K562 (cell line): ENCODE data around the gene OR6K3. TPM values are rescaled to one million over a fixed set of nuclear protein-coding genes. Genes with fewer than 3 reads are reported as not detected.
A peak's percentile ranks its signal among the peaks of the same experiment; 100 is the strongest.

Source experiments
- BRF1 ChIP-seq: IDR thresholded peaks from 3 replicates; pipeline ENCODE4 v1.6.1; 2011; ENCODE audit warnings: borderline replicate concordance, mild to moderate bottlenecking; ENCODE audit not compliant: insufficient read length; ENCODE audit errors: extremely low read depth
- CEBPG ChIP-seq, 3 experiments: fragments of 200-800 bp in 1 of 3; sonication (Bioruptor generic) in 1 of 3; sonication (generic) in 1 of 3; formaldehyde crosslinking in 1 of 3; IDR thresholded peaks in 2 of 3; conservative IDR thresholded peaks in 1 of 3; 2 replicates each; pipeline versions ENCODE4 v1.6.1 to v1.8.0; 2016 to 2022; ENCODE audit warnings: missing compliant biosample characterization in 2 of 3, missing genetic modification characterization in 2 of 3, mild to moderate bottlenecking in 1 of 3, missing genetic modification reagents in 1 of 3
- CHD1 ChIP-seq: fragments of 200-600 bp; sonication (generic); IDR thresholded peaks from one replicate; pipeline ENCODE4 v1.6.1; 2012; ENCODE audit warnings: mild to moderate bottlenecking, moderate library complexity, low read length, inconsistent platforms
- CTBP1 ChIP-seq: fragments of 450-650 bp; IDR thresholded peaks from 2 replicates; pipeline ENCODE4 v1.6.1; 2016; ENCODE audit warnings: borderline replicate concordance
- FOXA1 ChIP-seq: fragments of 450-650 bp; IDR thresholded peaks from 2 replicates; pipeline ENCODE4 v1.6.1; 2016; ENCODE audit warnings: mild to moderate bottlenecking, borderline replicate concordance
- GATA2 ChIP-seq: sonication (generic); formaldehyde crosslinking; IDR thresholded peaks from 2 replicates; pipeline ENCODE4 v1.4.0; 2020; ENCODE audit warnings: mild to moderate bottlenecking, missing genetic modification reagents
- HNRNPL ChIP-seq: fragments of 200-400 bp; formaldehyde crosslinking; IDR thresholded peaks from 2 replicates; pipeline ENCODE4 v1.6.1; 2017; ENCODE audit warnings: low read depth, mild to moderate bottlenecking, low read length
- JUND ChIP-seq, 2 experiments: IDR thresholded peaks; 2 replicates in 1 of 2; 3 replicates in 1 of 2; pipeline ENCODE4 v1.6.1; 2011; ENCODE audit warnings: borderline replicate concordance in 2 of 2, low read depth in 2 of 2, low read length in 2 of 2, improper control_type of control experiment in 1 of 2, missing biosample characterization in 1 of 2, missing genetic modification characterization in 1 of 2, missing genetic modification reagents in 1 of 2
- KAT2B ChIP-seq: IDR thresholded peaks from one replicate; pipeline ENCODE4 v1.6.1; 2012; ENCODE audit warnings: low read depth, mild to moderate bottlenecking, control low read depth, inconsistent platforms, low read length, moderate library complexity
- KDM1A ChIP-seq, 2 experiments: fragments of 450-650 bp; IDR thresholded peaks; 2 replicates each; pipeline ENCODE4 v1.6.1; 2016; ENCODE audit warnings: mild to moderate bottlenecking in 2 of 2
- MEIS2 ChIP-seq: fragments of 450-650 bp; IDR thresholded peaks from 2 replicates; pipeline ENCODE4 v1.6.1; 2014; ENCODE audit warnings: mild to moderate bottlenecking; ENCODE audit not compliant: partially characterized antibody
- MTA1 ChIP-seq: fragments of 450-650 bp; IDR thresholded peaks from 2 replicates; pipeline ENCODE4 v1.6.1; 2017; ENCODE audit warnings: borderline replicate concordance
- NFYB ChIP-seq: IDR thresholded peaks from 2 replicates; pipeline ENCODE4 v1.6.1; 2011; ENCODE audit warnings: mild to moderate bottlenecking, moderate library complexity; ENCODE audit not compliant: insufficient read length; ENCODE audit errors: extremely low read depth
- POLR2AphosphoS5 ChIP-seq: IDR thresholded peaks from 2 replicates; pipeline ENCODE4 v1.6.1; 2011; ENCODE audit warnings: mild to moderate bottlenecking, low read depth, low read length, moderate library complexity; ENCODE audit not compliant: control insufficient read depth, insufficient read depth
- SMARCE1 ChIP-seq: fragments of 450-650 bp; IDR thresholded peaks from 2 replicates; pipeline ENCODE4 v1.7.1; 2016; ENCODE audit warnings: mild to moderate bottlenecking
- SOX6 ChIP-seq: fragments of 450-650 bp; IDR thresholded peaks from 2 replicates; pipeline ENCODE4 v1.6.1; 2014; ENCODE audit warnings: mild to moderate bottlenecking
- SUPT5H ChIP-seq: fragments of 450-650 bp; IDR thresholded peaks from 2 replicates; pipeline ENCODE4 v1.6.1; 2016
- TFAM ChIP-seq: fragments of 250-450 bp; sonication (Bioruptor Pico); conservative IDR thresholded peaks from 2 replicates; pipeline ENCODE4 v1.5.0; 2021; ENCODE audit warnings: mild to moderate bottlenecking, moderate library complexity
- ZBTB1 ChIP-seq: sonication (generic); formaldehyde crosslinking; IDR thresholded peaks from 2 replicates; pipeline ENCODE4 v1.8.1; 2023; ENCODE audit warnings: missing genetic modification reagents, low read depth, mild to moderate bottlenecking, borderline replicate concordance
- ZNF780A ChIP-seq: fragments of 250-450 bp; sonication (Bioruptor Pico); IDR thresholded peaks from 2 replicates; pipeline ENCODE4 v1.5.0; 2021; ENCODE audit warnings: mild to moderate bottlenecking
- polyA plus RNA-seq, 8 experiments: library from polyadenylated mRNA; depleted of rRNA in 4 of 8; stranded (reverse) in 5 of 8; unstranded in 3 of 8; fragments of >200 nt; fragmentation: Nextera tagmentation in 2 of 8; fragmentation: Illumina TruSeq in 1 of 8; extraction: Ambion mirVana in 2 of 8; extraction: Trizol in 1 of 8; gene quantifications; 2 replicates each; pipeline versions ENCODE4 v1.2.1 to v1.2.3, GENCODE V29; 2011 to 2014; ENCODE audit warnings: inconsistent platforms in 1 of 8, missing spikeins in 1 of 8
- total RNA-seq, 7 experiments: library from RNA; depleted of rRNA in 6 of 7; stranded (reverse); fragments of >200 nt in 6 of 7; fragmentation: Illumina TruSeq in 2 of 7; extraction: Trizol in 2 of 7; gene quantifications; 2 replicates each; pipeline versions ENCODE4 v1.2.1 to v1.2.3, GENCODE V29; 2011 to 2021; ENCODE audit warnings: low replicate concordance in 1 of 7
- TF ChIP-seq, protein P1 (sequence below): sonication (generic); formaldehyde crosslinking; IDR thresholded peaks from 2 replicates; pipeline ENCODE4 v1.8.0; 2023; ENCODE audit warnings: mild to moderate bottlenecking, missing genetic modification reagents
- TF ChIP-seq, protein P2 (sequence below): sonication (generic); formaldehyde crosslinking; IDR thresholded peaks from 2 replicates; pipeline ENCODE4 v1.8.1; 2022; ENCODE audit warnings: missing genetic modification reagents
- TF ChIP-seq, protein P3 (sequence below): sonication (generic); formaldehyde crosslinking; IDR thresholded peaks from 2 replicates; pipeline ENCODE4 v1.8.1; 2023; ENCODE audit warnings: mild to moderate bottlenecking, missing genetic modification reagents

OR6K3 gene
- total and polyA plus RNA-seq, 9 of the 15 experiments (the other 6 are each of a cell fraction or from before 2014, with no cell fraction given), result not detected

DNA sequence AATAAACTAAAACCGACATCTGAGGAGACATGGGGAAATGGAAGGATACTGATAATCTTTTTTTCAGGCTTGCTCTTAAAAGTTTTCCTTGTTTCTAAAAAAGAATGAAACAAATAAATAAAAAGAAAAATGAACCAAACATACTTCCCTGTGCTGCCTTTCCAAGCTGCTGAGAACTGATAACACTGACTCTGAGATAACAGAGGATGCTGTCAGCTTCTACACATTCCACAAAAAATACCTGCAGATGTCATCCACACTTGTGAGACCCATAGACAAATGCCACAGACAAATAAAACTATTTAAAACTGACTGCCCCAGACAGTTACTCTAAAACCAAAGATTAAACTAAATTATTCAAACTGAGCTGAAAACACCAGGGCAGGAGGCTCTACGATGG lies 12.0 kb upstream of the OR6K3 start (continued):
- no peak for TF ChIP-seq CEBPG (CRISPR knock-in tag; IDR thresholded peaks at IDR 0.05)
- no peak for TF ChIP-seq CEBPG (tag; conservative IDR thresholded peaks at IDR 0.05 in 1 of 2, IDR thresholded peaks at IDR 0.05 in 1 of 2)
- TF ChIP-seq TFAM, result no peak
- TF ChIP-seq CTBP1, result peak; percentile 86
- TF ChIP-seq SOX6, result peak; percentile 51; the same call in 1 of the 2 replicates
- TF ChIP-seq MTA1, result 0 out of 2 replicates have a peak, but pooled peaks have one; percentile 44
- no peak for TF ChIP-seq KAT2B
- TF ChIP-seq KDM1A (IDR thresholded peaks at IDR 0.05), result peak in 1 of 2 experiments; percentile 56; a peak in 1 of 4 replicates
- peak; percentile 42 for TF ChIP-seq MEIS2
- TF ChIP-seq, protein P1, sequence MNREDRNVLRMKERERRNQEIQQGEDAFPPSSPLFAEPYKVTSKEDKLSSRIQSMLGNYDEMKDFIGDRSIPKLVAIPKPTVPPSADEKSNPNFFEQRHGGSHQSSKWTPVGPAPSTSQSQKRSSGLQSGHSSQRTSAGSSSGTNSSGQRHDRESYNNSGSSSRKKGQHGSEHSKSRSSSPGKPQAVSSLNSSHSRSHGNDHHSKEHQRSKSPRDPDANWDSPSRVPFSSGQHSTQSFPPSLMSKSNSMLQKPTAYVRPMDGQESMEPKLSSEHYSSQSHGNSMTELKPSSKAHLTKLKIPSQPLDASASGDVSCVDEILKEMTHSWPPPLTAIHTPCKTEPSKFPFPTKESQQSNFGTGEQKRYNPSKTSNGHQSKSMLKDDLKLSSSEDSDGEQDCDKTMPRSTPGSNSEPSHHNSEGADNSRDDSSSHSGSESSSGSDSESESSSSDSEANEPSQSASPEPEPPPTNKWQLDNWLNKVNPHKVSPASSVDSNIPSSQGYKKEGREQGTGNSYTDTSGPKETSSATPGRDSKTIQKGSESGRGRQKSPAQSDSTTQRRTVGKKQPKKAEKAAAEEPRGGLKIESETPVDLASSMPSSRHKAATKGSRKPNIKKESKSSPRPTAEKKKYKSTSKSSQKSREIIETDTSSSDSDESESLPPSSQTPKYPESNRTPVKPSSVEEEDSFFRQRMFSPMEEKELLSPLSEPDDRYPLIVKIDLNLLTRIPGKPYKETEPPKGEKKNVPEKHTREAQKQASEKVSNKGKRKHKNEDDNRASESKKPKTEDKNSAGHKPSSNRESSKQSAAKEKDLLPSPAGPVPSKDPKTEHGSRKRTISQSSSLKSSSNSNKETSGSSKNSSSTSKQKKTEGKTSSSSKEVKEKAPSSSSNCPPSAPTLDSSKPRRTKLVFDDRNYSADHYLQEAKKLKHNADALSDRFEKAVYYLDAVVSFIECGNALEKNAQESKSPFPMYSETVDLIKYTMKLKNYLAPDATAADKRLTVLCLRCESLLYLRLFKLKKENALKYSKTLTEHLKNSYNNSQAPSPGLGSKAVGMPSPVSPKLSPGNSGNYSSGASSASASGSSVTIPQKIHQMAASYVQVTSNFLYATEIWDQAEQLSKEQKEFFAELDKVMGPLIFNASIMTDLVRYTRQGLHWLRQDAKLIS, result no peak
- no peak for TF ChIP-seq SUPT5H
- no peak for TF ChIP-seq GATA2 (CRISPR knock-in tag)
- TF ChIP-seq ZNF780A (CRISPR knock-in tag), result no peak
- TF ChIP-seq HNRNPL, result no peak
- TF ChIP-seq JUND (IDR thresholded peaks at IDR 0.05; ENCODE audit: borderline replicate concordance, low read depth, low read length), result peak; percentile 42; the same call in 1 of the 2 replicates
- TF ChIP-seq JUND (tag; IDR thresholded peaks at IDR 0.05; ENCODE audit: borderline replicate concordance, low read depth, low read length), result no peak; the same call in 2 of the 3 replicates
- TF ChIP-seq, protein P2, sequence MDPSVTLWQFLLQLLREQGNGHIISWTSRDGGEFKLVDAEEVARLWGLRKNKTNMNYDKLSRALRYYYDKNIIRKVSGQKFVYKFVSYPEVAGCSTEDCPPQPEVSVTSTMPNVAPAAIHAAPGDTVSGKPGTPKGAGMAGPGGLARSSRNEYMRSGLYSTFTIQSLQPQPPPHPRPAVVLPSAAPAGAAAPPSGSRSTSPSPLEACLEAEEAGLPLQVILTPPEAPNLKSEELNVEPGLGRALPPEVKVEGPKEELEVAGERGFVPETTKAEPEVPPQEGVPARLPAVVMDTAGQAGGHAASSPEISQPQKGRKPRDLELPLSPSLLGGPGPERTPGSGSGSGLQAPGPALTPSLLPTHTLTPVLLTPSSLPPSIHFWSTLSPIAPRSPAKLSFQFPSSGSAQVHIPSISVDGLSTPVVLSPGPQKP (CRISPR knock-in tag), result no peak
- no peak for TF ChIP-seq NFYB
- no peak for TF ChIP-seq FOXA1
- TF ChIP-seq, protein P3, sequence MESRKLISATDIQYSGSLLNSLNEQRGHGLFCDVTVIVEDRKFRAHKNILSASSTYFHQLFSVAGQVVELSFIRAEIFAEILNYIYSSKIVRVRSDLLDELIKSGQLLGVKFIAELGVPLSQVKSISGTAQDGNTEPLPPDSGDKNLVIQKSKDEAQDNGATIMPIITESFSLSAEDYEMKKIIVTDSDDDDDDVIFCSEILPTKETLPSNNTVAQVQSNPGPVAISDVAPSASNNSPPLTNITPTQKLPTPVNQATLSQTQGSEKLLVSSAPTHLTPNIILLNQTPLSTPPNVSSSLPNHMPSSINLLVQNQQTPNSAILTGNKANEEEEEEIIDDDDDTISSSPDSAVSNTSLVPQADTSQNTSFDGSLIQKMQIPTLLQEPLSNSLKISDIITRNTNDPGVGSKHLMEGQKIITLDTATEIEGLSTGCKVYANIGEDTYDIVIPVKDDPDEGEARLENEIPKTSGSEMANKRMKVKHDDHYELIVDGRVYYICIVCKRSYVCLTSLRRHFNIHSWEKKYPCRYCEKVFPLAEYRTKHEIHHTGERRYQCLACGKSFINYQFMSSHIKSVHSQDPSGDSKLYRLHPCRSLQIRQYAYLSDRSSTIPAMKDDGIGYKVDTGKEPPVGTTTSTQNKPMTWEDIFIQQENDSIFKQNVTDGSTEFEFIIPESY, result no peak
- no peak for TF ChIP-seq ZBTB1 (CRISPR knock-in tag)
- TF ChIP-seq POLR2AphosphoS5, result peak; percentile 47; the same call in 1 of the 2 replicates
- TF ChIP-seq BRF1, result no peak
- TF ChIP-seq CHD1, result no peak
- peak; percentile 85 for TF ChIP-seq SMARCE1
